HEK293 (cell line): Measurements from ENCODE around the gene LONP2.

Source experiments
- CTCF ChIP-seq: fragments of 450-650 bp; formaldehyde crosslinking; IDR thresholded peaks from 2 replicates; pipeline ENCODE4 v1.5.1; 2016; ENCODE audit warnings: missing biosample characterization, missing genetic modification characterization
- TRIM28 ChIP-seq: IDR thresholded peaks from 2 replicates; pipeline ENCODE4 v1.6.1; 2011; ENCODE audit warnings: low read length, control low read depth, borderline replicate concordance
- ZBTB11 ChIP-seq: fragments of 450-650 bp; formaldehyde crosslinking; conservative IDR thresholded peaks from 2 replicates; pipeline ENCODE4 v1.5.1; 2016; ENCODE audit warnings: low read depth, missing biosample characterization, missing genetic modification characterization
- ZNF121 ChIP-seq: fragments of 450-650 bp; formaldehyde crosslinking; IDR thresholded peaks from 2 replicates; pipeline ENCODE4 v1.5.1; 2016; ENCODE audit warnings: missing biosample characterization, missing genetic modification characterization
- ZNF140 ChIP-seq: fragments of 450-650 bp; formaldehyde crosslinking; IDR thresholded peaks from 2 replicates; pipeline ENCODE4 v1.5.1; 2016; ENCODE audit warnings: missing biosample characterization, missing genetic modification characterization
- ZNF664 ChIP-seq: fragments of 450-650 bp; formaldehyde crosslinking; IDR thresholded peaks from 2 replicates; pipeline ENCODE4 v1.5.1; 2016; ENCODE audit warnings: missing biosample characterization, missing genetic modification characterization

GRCh38 chr16:48356633-48357376 lies 112.7 kb downstream of the LONP2 start:
- TF ChIP-seq ZNF664 (tag by site-specific recombination) = no peak
- TF ChIP-seq ZBTB11 (tag by site-specific recombination) = no peak
- no peak for TF ChIP-seq CTCF (tag by site-specific recombination)
- no peak for TF ChIP-seq ZNF140 (tag by site-specific recombination)
- TF ChIP-seq ZNF121 (tag by site-specific recombination) = no peak
- TF ChIP-seq TRIM28 = no peak
